Fibroblast of pulmonary artery (primary cell): Measurements from ENCODE around the gene TMEM237.
"Not testable (repeated sequence)": the region's sequence is repeated elsewhere in the genome, so short reads cannot be mapped to it uniquely, and the experiment has no call there.

Experiments
- DNase-seq: peaks from one replicate; pipeline ENCODE4 v3.0.0-alpha.2; 2010; ENCODE audit warnings: low read depth
- H3K4me3 ChIP-seq: replicated peaks from 2 replicates; pipeline ENCODE4 v1.5.1; 2011; ENCODE audit warnings: low read depth, mild to moderate bottlenecking, control low read depth, low read length, moderate library complexity
- TF ChIP-seq, protein P1 (sequence below): IDR thresholded peaks from 2 replicates; pipeline ENCODE4 v1.5.1; 2011; ENCODE audit warnings: mild to moderate bottlenecking, control low read depth, low read length, inconsistent platforms; ENCODE audit errors: missing control alignments

The TMEM237 gene

DNA sequence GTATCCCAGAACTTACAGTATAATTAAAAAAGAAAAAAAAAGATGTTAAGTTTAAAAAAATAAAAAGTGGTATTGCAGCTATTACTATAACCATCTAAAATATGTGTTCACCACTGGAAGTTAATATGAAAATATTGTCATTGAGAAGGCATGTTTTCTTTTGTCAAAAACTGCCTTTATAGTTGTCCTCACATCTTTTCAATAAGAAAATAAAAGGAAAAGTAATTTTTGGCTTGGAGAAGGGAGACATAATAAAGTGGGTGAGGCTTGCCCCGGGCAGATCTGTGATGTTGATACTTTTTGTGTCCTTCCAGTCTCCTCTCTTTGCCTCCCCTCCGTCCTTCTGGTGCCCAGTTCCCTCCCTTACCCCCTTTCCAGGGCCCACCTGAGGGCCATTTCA is 30.2 kb upstream of the TMEM237 start:
- no peak overlapping the region for H3K4me3 ChIP-seq
- TF ChIP-seq, protein P1, sequence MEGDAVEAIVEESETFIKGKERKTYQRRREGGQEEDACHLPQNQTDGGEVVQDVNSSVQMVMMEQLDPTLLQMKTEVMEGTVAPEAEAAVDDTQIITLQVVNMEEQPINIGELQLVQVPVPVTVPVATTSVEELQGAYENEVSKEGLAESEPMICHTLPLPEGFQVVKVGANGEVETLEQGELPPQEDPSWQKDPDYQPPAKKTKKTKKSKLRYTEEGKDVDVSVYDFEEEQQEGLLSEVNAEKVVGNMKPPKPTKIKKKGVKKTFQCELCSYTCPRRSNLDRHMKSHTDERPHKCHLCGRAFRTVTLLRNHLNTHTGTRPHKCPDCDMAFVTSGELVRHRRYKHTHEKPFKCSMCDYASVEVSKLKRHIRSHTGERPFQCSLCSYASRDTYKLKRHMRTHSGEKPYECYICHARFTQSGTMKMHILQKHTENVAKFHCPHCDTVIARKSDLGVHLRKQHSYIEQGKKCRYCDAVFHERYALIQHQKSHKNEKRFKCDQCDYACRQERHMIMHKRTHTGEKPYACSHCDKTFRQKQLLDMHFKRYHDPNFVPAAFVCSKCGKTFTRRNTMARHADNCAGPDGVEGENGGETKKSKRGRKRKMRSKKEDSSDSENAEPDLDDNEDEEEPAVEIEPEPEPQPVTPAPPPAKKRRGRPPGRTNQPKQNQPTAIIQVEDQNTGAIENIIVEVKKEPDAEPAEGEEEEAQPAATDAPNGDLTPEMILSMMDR: no peak
- no peak for DNase-seq

DNA sequence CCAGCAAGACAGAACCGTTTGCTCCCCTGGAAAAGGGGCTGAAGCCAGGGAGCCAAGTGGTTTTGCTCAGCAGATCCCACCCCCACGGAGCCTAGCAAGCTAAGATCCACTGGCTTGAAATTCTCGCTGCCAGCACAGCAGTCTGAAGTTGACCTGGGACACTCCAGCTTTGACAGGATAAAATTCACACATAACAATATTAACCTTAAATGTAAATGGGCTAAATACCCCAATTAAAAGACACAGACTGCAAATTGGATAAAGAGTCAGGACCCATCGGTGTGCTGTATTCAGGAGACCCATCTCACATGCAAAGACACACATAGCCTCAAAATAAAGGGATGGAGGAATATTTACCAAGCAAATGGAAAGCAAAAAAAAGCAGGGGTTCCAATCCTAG is 27.9 kb upstream of the TMEM237 start:
- DNase-seq, H3K4me3 ChIP-seq: not testable (repeated sequence)

DNA sequence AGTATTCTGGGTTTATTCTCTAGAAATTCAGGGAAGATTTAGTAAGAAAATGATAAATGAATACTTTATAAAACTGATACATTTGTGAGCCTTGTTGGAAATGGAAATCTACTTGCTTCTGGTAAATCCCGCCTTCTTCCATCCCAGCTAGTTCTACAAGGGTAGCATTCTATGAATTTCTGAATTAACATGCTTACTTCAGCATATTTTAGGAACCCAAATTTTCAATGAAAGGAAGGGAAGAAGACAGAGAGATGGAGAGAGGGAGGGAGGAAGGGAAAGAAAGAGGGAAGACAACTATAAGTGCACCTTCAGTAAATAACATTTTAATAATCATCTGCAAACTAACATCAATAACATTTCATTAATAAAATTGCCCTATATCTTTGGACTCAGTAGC is 26.6 kb upstream of the TMEM237 start:
- H3K4me3 ChIP-seq: no peak overlapping the region
- no peak for DNase-seq
- TF ChIP-seq, protein P1: no peak

DNA sequence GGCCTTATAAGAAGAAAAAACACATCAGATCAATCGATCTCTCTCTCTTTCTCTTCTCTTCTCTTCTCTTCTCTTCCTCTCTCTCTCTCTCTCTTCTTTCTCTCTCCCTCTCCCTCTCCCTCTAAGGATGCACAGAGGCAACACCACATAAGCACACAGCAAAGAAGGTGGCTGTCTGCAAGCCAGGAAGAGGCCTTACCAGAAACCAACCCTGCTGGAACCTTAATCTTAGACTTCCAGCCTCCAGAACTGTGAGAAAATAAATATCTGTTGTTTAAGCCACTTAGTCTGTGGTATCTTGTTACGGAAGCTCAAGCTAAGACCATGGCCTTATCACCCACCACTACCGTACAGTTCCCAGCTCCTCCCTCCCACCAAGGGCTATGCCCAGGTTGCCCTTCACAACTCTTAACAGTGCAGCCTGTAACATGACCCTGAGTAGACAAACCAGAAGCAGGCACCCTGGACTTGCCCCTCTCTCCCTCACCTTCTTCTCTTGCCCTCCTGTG is 25.2 kb upstream of the TMEM237 start:
- TF ChIP-seq, protein P1: no peak
- H3K4me3 ChIP-seq: no peak overlapping the region
- no peak for DNase-seq

DNA sequence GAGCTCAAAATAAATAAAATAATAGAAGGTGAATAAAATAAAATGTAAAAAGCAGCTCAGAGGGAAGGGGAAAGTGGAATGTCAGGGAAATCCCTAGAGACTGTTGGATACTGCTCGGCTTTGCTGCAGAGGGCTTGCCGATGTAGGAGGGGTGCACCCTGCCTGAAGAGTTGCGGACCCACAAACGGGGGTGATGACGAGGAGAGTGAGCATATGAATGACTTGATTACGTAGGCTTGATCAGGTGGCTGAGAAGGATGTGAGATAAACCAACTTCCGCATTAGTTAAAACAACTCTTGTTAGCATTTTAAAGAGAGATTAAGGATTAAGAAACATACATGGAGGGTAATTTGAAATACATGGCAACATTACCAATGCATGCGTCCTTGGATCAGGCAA is 21.0 kb upstream of the TMEM237 start:
- TF ChIP-seq, protein P1: no peak
- no peak for DNase-seq
- H3K4me3 ChIP-seq: no peak overlapping the region

DNA sequence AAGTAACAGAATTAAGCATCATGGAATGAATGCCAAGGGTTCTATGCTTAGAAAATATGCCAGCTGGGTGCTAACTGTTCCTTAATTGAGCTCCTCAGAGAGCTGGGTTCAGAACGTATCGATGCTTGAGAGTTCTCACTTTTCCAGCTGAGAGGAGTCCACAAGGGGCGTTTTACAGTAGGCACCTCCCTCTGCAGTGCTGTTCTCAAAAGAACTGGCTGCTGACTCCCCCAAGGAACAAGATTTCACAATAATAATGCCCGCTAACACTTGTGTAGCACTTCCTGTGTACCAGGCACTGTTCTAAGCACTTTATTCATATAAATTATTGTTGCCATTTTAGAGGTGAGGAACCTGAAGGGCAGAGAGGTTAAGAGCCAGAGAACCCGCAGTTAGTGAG is 18.1 kb upstream of the TMEM237 start:
- DNase-seq: peak; percentile 33
- no peak overlapping the region for H3K4me3 ChIP-seq
- TF ChIP-seq, protein P1: no peak

DNA sequence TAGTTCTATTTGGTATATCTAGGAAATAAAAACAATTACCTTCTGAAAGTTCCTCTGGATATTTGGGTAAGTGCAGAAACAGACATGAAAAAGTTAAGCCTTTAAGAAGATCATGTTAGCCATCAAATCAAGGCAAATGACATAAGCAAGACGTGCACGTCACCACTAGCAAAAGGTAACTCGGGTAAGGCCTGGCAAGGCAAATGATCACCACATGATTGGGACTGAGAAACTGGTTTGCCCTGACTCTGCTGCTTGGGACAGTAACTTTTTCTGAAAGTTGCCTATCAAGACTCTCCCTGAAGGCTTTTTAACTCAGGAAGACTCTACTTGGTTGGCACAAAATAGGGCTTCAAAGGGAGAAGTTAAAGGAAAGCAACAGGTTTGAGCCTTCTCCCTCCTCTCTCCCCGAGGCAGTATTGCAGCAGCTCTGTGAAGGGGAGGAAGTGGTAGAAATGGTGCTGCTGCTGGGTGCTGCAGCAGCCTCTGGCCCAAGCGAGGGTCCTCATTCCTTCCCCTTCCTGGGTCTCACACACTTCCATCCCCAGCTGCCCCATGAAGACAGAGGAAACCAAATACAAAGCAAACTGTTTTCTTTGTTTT is 17.1 kb upstream of the TMEM237 start:
- no peak for DNase-seq
- TF ChIP-seq, protein P1: no peak
- no peak overlapping the region for H3K4me3 ChIP-seq
